B cell (primary cell): ENCODE data around the gene ARFGAP3.

Source experiments
- CTCF ChIP-seq: fragments of 200-600 bp; IDR thresholded peaks from one replicate; pipeline ENCODE4 v1.8.0; 2022; ENCODE audit warnings: antibody characterized with exemption, mild to moderate bottlenecking
- EZH2 ChIP-seq: IDR thresholded peaks from 2 replicates; pipeline ENCODE4 v1.6.1; 2012; ENCODE audit warnings: borderline replicate concordance, low read depth, mild to moderate bottlenecking, moderate library complexity, low read length; ENCODE audit not compliant: insufficient read depth, poor library complexity, severe bottlenecking

- no peak for TF ChIP-seq CTCF
- no peak for TF ChIP-seq EZH2
These were observed 55.6 kb downstream of the ARFGAP3 start for GRCh38 chr22:42801252-42802080.
